ENCODE measurements around the gene TUT7. TPM values are rescaled to one million over a fixed set of nuclear protein-coding genes. Genes with fewer than 3 reads are reported as not detected.
"Not testable (repeated sequence)": the region's sequence is repeated elsewhere in the genome, so short reads cannot be mapped to it uniquely, and the experiment has no call there.

Gene TUT7
- total RNA-seq, 4 donors from 2014 or later, result 15.4 to 89.1 (median 38.6) TPM

- Histone ChIP-seq H3K27ac (no peak overlapping the region), H3K36me3 (peaks cover 4 to 99% of the 10 kb centered on the region in 2 donors), H3K9me3 (no peaks in the 10 kb centered on the region), H3K4me3 (no peak overlapping the region), H3K27me3 (no peaks in the 10 kb centered on the region), H3K4me1 (no peaks in the 10 kb centered on the region)
- ATAC-seq (peak; percentile 10 to 33), DNase-seq (no peak)
- TF ChIP-seq POLR2A (IDR thresholded peaks at IDR 0.05) (no peak), CTCF (IDR thresholded peaks at IDR 0.05 in 4 of 5, conservative IDR thresholded peaks at IDR 0.05 in 1 of 5) (no peak)
- intact Hi-C loops (cut with DNase I; ENCODE audit: low total_unique reads) (no loop called here), in situ Hi-C loops (cut with MboI; ENCODE audit: low sequenced_read_pairs in 4 of 4) (no loop called here)
Measured at GRCh38 chr9:86321373-86321772, 32.8 kb downstream of the TUT7 start.

GRCh38 chr9:86318187-86318586 is 36.0 kb downstream of the TUT7 start:
- no peak overlapping the region for H3K27ac ChIP-seq
- H3K27me3 ChIP-seq, result no peaks in the 10 kb centered on the region
- TF ChIP-seq POLR2A (IDR thresholded peaks at IDR 0.05) (no peak), CTCF (IDR thresholded peaks at IDR 0.05 in 4 of 5, conservative IDR thresholded peaks at IDR 0.05 in 1 of 5) (no peak)
- no peak overlapping the region for H3K4me3 ChIP-seq
- DNase-seq, result no peak
- H3K36me3 ChIP-seq, result peaks cover 4 to 87% of the 10 kb centered on the region in 2 donors
- in situ Hi-C loops (cut with MboI; ENCODE audit: low sequenced_read_pairs in 4 of 4), result no loop called here
- intact Hi-C loops (cut with DNase I; ENCODE audit: low total_unique reads), result no loop called here
- H3K9me3 ChIP-seq, result no peaks in the 10 kb centered on the region
- ATAC-seq, result no peak
- no peaks in the 10 kb centered on the region for H3K4me1 ChIP-seq

- Histone ChIP-seq H3K4me1 (no peaks in the 10 kb centered on the region), H3K27me3 (no peaks in the 10 kb centered on the region), H3K36me3 (peaks cover 0 to 68% of the 10 kb centered on the region in 2 donors), H3K9me3 (no peaks in the 10 kb centered on the region), H3K27ac (no peak overlapping the region), H3K4me3 (no peak overlapping the region)
- TF ChIP-seq CTCF (IDR thresholded peaks at IDR 0.05 in 4 of 5, conservative IDR thresholded peaks at IDR 0.05 in 1 of 5), result no peak
- TF ChIP-seq POLR2A (IDR thresholded peaks at IDR 0.05), result no peak
- intact Hi-C loops (cut with DNase I; ENCODE audit: low total_unique reads) (no loop called here), in situ Hi-C loops (cut with MboI; ENCODE audit: low sequenced_read_pairs in 4 of 4) (no loop called here)
- no peak for DNase-seq
- no peak for ATAC-seq
Measured at GRCh38 chr9:86315078-86315477, 39.1 kb downstream of the TUT7 start.

GRCh38 chr9:86312959-86313358 is 41.3 kb downstream of the TUT7 start:
- H3K4me3 ChIP-seq; DNase-seq; ATAC-seq; in situ Hi-C loops (cut with MboI; ENCODE audit: low sequenced_read_pairs in 4 of 4); H3K9me3 ChIP-seq; H3K27me3 ChIP-seq; H3K27ac ChIP-seq; intact Hi-C loops (cut with DNase I; ENCODE audit: low total_unique reads): not testable (repeated sequence)
- Histone ChIP-seq H3K4me1 (peaks cover 4 to 13% of the 10 kb centered on the region in 2 donors), H3K36me3 (peaks cover 0 to 65% of the 10 kb centered on the region in 2 donors)

- Histone ChIP-seq H3K27me3 (no peaks in the 10 kb centered on the region), H3K36me3 (peaks cover 0 to 78% of the 10 kb centered on the region in 2 donors), H3K4me1 (peaks cover 4 to 20% of the 10 kb centered on the region in 2 donors), H3K27ac (peak overlapping the region; percentile 68 to 86 (median 82)), H3K4me3 (no peak overlapping the region), H3K9me3 (no peaks in the 10 kb centered on the region)
- in situ Hi-C loops (cut with MboI; ENCODE audit: low sequenced_read_pairs in 4 of 4), result no loop called here
- ATAC-seq (peak; percentile 99 to 100), DNase-seq (no peak)
- intact Hi-C loops (cut with DNase I; ENCODE audit: low total_unique reads), result loop anchor here (2.0 kb wide), 1 partner anchor 46 kb away; the partner anchor contains the start of gene TUT7
- TF ChIP-seq CTCF (IDR thresholded peaks at IDR 0.05 in 4 of 5, conservative IDR thresholded peaks at IDR 0.05 in 1 of 5), result no peak
- TF ChIP-seq POLR2A (IDR thresholded peaks at IDR 0.05), result no peak
Measured at GRCh38 chr9:86308687-86309086, 45.5 kb downstream of the TUT7 start.
